ENCODE measurements around the gene OLA1. TPM values are rescaled to one million over a fixed set of nuclear protein-coding genes. Genes with fewer than 3 reads are reported as not detected.

The OLA1 gene
- polyA plus RNA-seq, 1 donor (not counting 4 experiments of a cell fraction or from before 2014, with no cell fraction given) = 217 TPM

GRCh38 chr2:174059884-174060244 is 188.5 kb downstream of the OLA1 start:
- TF ChIP-seq CTCF (optimal IDR thresholded peaks at IDR 0.05 in 1 of 3, IDR thresholded peaks at IDR 0.05 in 1 of 3, conservative IDR thresholded peaks at IDR 0.05 in 1 of 3; ENCODE audit: extremely low read depth in 1 of 3, insufficient read depth in 2 of 3, low read length in 3 of 3) (no peak), EZH2 (IDR thresholded peaks at IDR 0.05; ENCODE audit: low read length) (no peak)
- Histone ChIP-seq H3K27me3 (ENCODE audit: control insufficient read depth, extremely low read depth, insufficient read depth, low read length) (no peaks in the 10 kb centered on the region), H3K27ac (ENCODE audit: control insufficient read depth, insufficient read depth, low read length) (peak overlapping the region; percentile 75), H3K9me3 (ENCODE audit: control insufficient read depth, low read depth, low read length) (no peaks in the 10 kb centered on the region), H3K9me1 (ENCODE audit: control insufficient read depth, extremely low read depth, insufficient read depth, low read length) (no peaks in the 10 kb centered on the region), H4K20me1 (ENCODE audit: control insufficient read depth, extremely low read depth, insufficient read depth, low read length) (no peaks in the 10 kb centered on the region), H2AFZ (ENCODE audit: control insufficient read depth, low read length) (peak overlapping the region; percentile 61), H3K79me2 (ENCODE audit: control insufficient read depth, insufficient read depth, low read length) (no peaks in the 10 kb centered on the region), H3K4me3 (ENCODE audit: control insufficient read depth in 2 of 3, extremely low read depth in 1 of 3, insufficient read depth in 2 of 3, low read depth in 1 of 3, low read length in 3 of 3) (no peak overlapping the region), H3K9ac (ENCODE audit: control insufficient read depth, extremely low read depth, insufficient read depth, low read length) (peak overlapping the region; percentile 20), H3K4me1 (ENCODE audit: control insufficient read depth, extremely low read depth, insufficient read depth, low read length) (peaks cover 23% of the 10 kb centered on the region), H3K4me2 (ENCODE audit: control insufficient read depth, extremely low read depth, insufficient read depth, low read depth, low read length) (peak overlapping the region; percentile 49), H3K36me3 (ENCODE audit: control insufficient read depth in 2 of 2, extremely low read depth in 1 of 2, insufficient read depth in 2 of 2, low read length in 2 of 2) (no peaks in the 10 kb centered on the region)
- DNase-seq (ENCODE audit: low read depth, low spot score) (no peak), FAIRE-seq (peak; percentile 67)
- dilution Hi-C loops (cut with MboI; ENCODE audit: extremely low pct_ligation_motif_present, low sequenced_read_pairs) = no loop called here

- Histone ChIP-seq H3K27ac (ENCODE audit: control insufficient read depth, insufficient read depth, low read length) (peak overlapping the region; percentile 75), H3K79me2 (ENCODE audit: control insufficient read depth, insufficient read depth, low read length) (no peaks in the 10 kb centered on the region), H3K4me1 (ENCODE audit: control insufficient read depth, extremely low read depth, insufficient read depth, low read length) (peaks cover 25% of the 10 kb centered on the region), H3K9ac (ENCODE audit: control insufficient read depth, extremely low read depth, insufficient read depth, low read length) (peak overlapping the region; percentile 38), H3K27me3 (ENCODE audit: control insufficient read depth, extremely low read depth, insufficient read depth, low read length) (no peaks in the 10 kb centered on the region), H3K36me3 (ENCODE audit: control insufficient read depth in 2 of 2, extremely low read depth in 1 of 2, insufficient read depth in 2 of 2, low read length in 2 of 2) (no peaks in the 10 kb centered on the region), H3K4me2 (ENCODE audit: control insufficient read depth, extremely low read depth, insufficient read depth, low read depth, low read length) (peak overlapping the region; percentile 49), H3K4me3 (ENCODE audit: control insufficient read depth in 2 of 3, extremely low read depth in 1 of 3, insufficient read depth in 2 of 3, low read depth in 1 of 3, low read length in 3 of 3) (no peak overlapping the region), H2AFZ (ENCODE audit: control insufficient read depth, low read length) (peak overlapping the region; percentile 61), H3K9me1 (ENCODE audit: control insufficient read depth, extremely low read depth, insufficient read depth, low read length) (no peaks in the 10 kb centered on the region), H3K9me3 (ENCODE audit: control insufficient read depth, low read depth, low read length) (no peaks in the 10 kb centered on the region), H4K20me1 (ENCODE audit: control insufficient read depth, extremely low read depth, insufficient read depth, low read length) (no peaks in the 10 kb centered on the region)
- FAIRE-seq (peak; percentile 77), DNase-seq (ENCODE audit: low read depth, low spot score) (no peak)
- dilution Hi-C loops (cut with MboI; ENCODE audit: extremely low pct_ligation_motif_present, low sequenced_read_pairs) = no loop called here
- TF ChIP-seq EZH2 (IDR thresholded peaks at IDR 0.05; ENCODE audit: low read length) (no peak), CTCF (optimal IDR thresholded peaks at IDR 0.05 in 1 of 3, IDR thresholded peaks at IDR 0.05 in 1 of 3, conservative IDR thresholded peaks at IDR 0.05 in 1 of 3; ENCODE audit: extremely low read depth in 1 of 3, insufficient read depth in 2 of 3, low read length in 3 of 3) (no peak)
These were observed 189.0 kb downstream of the OLA1 start for GRCh38 chr2:174059178-174059883.

Measured in keratinocyte (primary cell).